Karpas-422 (cell line): Measurements from ENCODE around the gene TTC23L. TPM values are rescaled to one million over a fixed set of nuclear protein-coding genes. Genes with fewer than 3 reads are reported as not detected.

Experiments
- DNase-seq: peaks from one replicate; pipeline ENCODE4 v3.0.0-alpha.2; 2015
- H2AFZ ChIP-seq: fragments of 200-600 bp; sonication (generic); 2 replicates; pipeline ENCODE4 v1.6.1; 2014; ENCODE audit warnings: antibody characterized with exemption, low read length, mixed read lengths
- H3K27ac ChIP-seq: fragments of 200-600 bp; sonication (generic); 2 replicates; pipeline ENCODE4 v1.5.1; 2014; ENCODE audit warnings: mild to moderate bottlenecking, low read length, moderate library complexity
- H3K27me3 ChIP-seq: fragments of 200-600 bp; sonication (generic); 2 replicates; pipeline ENCODE4 v1.6.1; 2014; ENCODE audit warnings: low read length, mixed read lengths
- H3K36me3 ChIP-seq: fragments of 200-600 bp; sonication (generic); 2 replicates; pipeline ENCODE4 v1.6.1; 2014; ENCODE audit warnings: low read length, mixed read lengths; ENCODE audit not compliant: insufficient read depth
- H3K4me1 ChIP-seq: fragments of 200-600 bp; sonication (generic); 2 replicates; pipeline ENCODE4 v1.6.1; 2014; ENCODE audit warnings: mild to moderate bottlenecking, low read length, mixed read lengths
- H3K4me2 ChIP-seq: fragments of 200-600 bp; sonication (generic); 2 replicates; pipeline ENCODE4 v1.6.1; 2014; ENCODE audit warnings: low read length, low read depth, mild to moderate bottlenecking; ENCODE audit not compliant: poor library complexity, severe bottlenecking
- H3K4me3 ChIP-seq: fragments of 200-600 bp; sonication (generic); 2 replicates; pipeline ENCODE4 v1.5.1; 2014; ENCODE audit warnings: mild to moderate bottlenecking, antibody characterized with exemption, low read length, mixed read lengths
- H3K79me2 ChIP-seq: fragments of 200-600 bp; sonication (generic); 2 replicates; pipeline ENCODE4 v1.6.1; 2014; ENCODE audit warnings: mild to moderate bottlenecking, low read length, mixed read lengths
- H3K9ac ChIP-seq: fragments of 200-600 bp; sonication (generic); 2 replicates; pipeline ENCODE4 v1.6.0; 2014; ENCODE audit warnings: low read length
- H3K9me2 ChIP-seq: fragments of 200-600 bp; sonication (generic), shearing (Covaris generic); replicated peaks from 2 replicates; pipeline ENCODE4 v1.6.0; 2014; ENCODE audit warnings: mild to moderate bottlenecking, low read length, moderate library complexity; ENCODE audit not compliant: insufficient read depth
- H3K9me3 ChIP-seq: fragments of 300-700, 200-600 bp; sonication (generic); 2 replicates; pipeline ENCODE4 v1.6.1; 2014; ENCODE audit warnings: low read length, mixed read lengths
- H4K20me1 ChIP-seq: fragments of 200-600 bp; sonication (generic); 2 replicates; pipeline ENCODE4 v1.6.1; 2014; ENCODE audit warnings: mild to moderate bottlenecking, antibody characterized with exemption, low read length, low read depth; ENCODE audit not compliant: insufficient read depth
- total RNA-seq: library from RNA; depleted of rRNA; stranded (reverse); fragments of >200 nt; shearing (Covaris generic); gene quantifications from 2 replicates; pipeline ENCODE4 v1.2.3, GENCODE V29; 2014; ENCODE audit warnings: low replicate concordance

The TTC23L gene
- total RNA-seq, 1 experiment from 2014 or later: not detected

- Histone ChIP-seq H2AFZ (no peak overlapping the region), H3K27me3 (no peaks in the 10 kb centered on the region), H4K20me1 (no peaks in the 10 kb centered on the region), H3K27ac (no peak overlapping the region), H3K4me2 (no peak overlapping the region), H3K36me3 (peaks cover 14% of the 10 kb centered on the region; the same call in 1 of the 2 replicates), H3K9me3 (no peaks in the 10 kb centered on the region), H3K4me3 (no peak overlapping the region), H3K79me2 (no peaks in the 10 kb centered on the region), H3K9ac (no peak overlapping the region), H3K4me1 (no peaks in the 10 kb centered on the region), H3K9me2 (no peaks in the 10 kb centered on the region)
- DNase-seq: no peak
Observed at GRCh38 chr5:34903260-34903659, 64.3 kb downstream of the TTC23L start.

GRCh38 chr5:34905564-34905963 is 66.6 kb downstream of the TTC23L start:
- H3K9me3 ChIP-seq: no peaks in the 10 kb centered on the region
- H3K4me1 ChIP-seq: no peaks in the 10 kb centered on the region
- no peak overlapping the region for H3K9ac ChIP-seq
- no peak overlapping the region for H3K27ac ChIP-seq
- no peak for DNase-seq
- H3K4me2 ChIP-seq: no peak overlapping the region
- H3K79me2 ChIP-seq: no peaks in the 10 kb centered on the region
- H3K4me3 ChIP-seq: no peak overlapping the region
- H2AFZ ChIP-seq: no peak overlapping the region
- peaks cover 25% of the 10 kb centered on the region for H3K36me3 ChIP-seq
- H3K9me2 ChIP-seq: no peaks in the 10 kb centered on the region
- H4K20me1 ChIP-seq: no peaks in the 10 kb centered on the region
- no peaks in the 10 kb centered on the region for H3K27me3 ChIP-seq

GRCh38 chr5:34913072-34913471 is 74.1 kb downstream of the TTC23L start:
- H3K4me1 ChIP-seq: peaks cover 28% of the 10 kb centered on the region
- H3K9me2 ChIP-seq: no peaks in the 10 kb centered on the region
- H3K27me3 ChIP-seq: no peaks in the 10 kb centered on the region
- H2AFZ ChIP-seq: no peak overlapping the region
- no peaks in the 10 kb centered on the region for H3K9me3 ChIP-seq
- peaks cover 7% of the 10 kb centered on the region; the same call in 1 of the 2 replicates for H4K20me1 ChIP-seq
- H3K36me3 ChIP-seq: peaks cover 38% of the 10 kb centered on the region
- H3K79me2 ChIP-seq: peaks cover 68% of the 10 kb centered on the region
- DNase-seq: no peak
- H3K4me3 ChIP-seq: peak overlapping the region; percentile 92; the same call in 1 of the 2 replicates
- no peak overlapping the region for H3K9ac ChIP-seq
- H3K27ac ChIP-seq: no peak overlapping the region
- peak overlapping the region; percentile 83 for H3K4me2 ChIP-seq

- peaks cover 38% of the 10 kb centered on the region for H3K4me1 ChIP-seq
- H4K20me1 ChIP-seq: peaks cover 8% of the 10 kb centered on the region; the same call in 1 of the 2 replicates
- H3K4me3 ChIP-seq: peak overlapping the region; percentile 92
- H3K27ac ChIP-seq: peak overlapping the region; percentile 81
- peak; percentile 80 for DNase-seq
- H3K79me2 ChIP-seq: peaks cover 85% of the 10 kb centered on the region
- H3K36me3 ChIP-seq: peaks cover 47% of the 10 kb centered on the region
- no peaks in the 10 kb centered on the region for H3K9me2 ChIP-seq
- peak overlapping the region; percentile 83 for H3K4me2 ChIP-seq
- H3K9me3 ChIP-seq: no peaks in the 10 kb centered on the region
- H2AFZ ChIP-seq: peak overlapping the region; percentile 74; the same call in 1 of the 2 replicates
- H3K9ac ChIP-seq: peak overlapping the region; percentile 90
- no peaks in the 10 kb centered on the region for H3K27me3 ChIP-seq
Observed at GRCh38 chr5:34914671-34915138, 75.7 kb downstream of the TTC23L start.

GRCh38 chr5:34915139-34915855 is 76.3 kb downstream of the TTC23L start, which contains the start of the genes BRIX1 and RAD1:
TSS of gene BRIX1 (plus strand) at chr5:34915711. CDS start at chr5:34915739, 28 bp downstream.
TSS of gene RAD1 (minus strand) at chr5:34915504. CDS start at chr5:34914892, 612 bp downstream.
- Histone ChIP-seq H3K4me2 (peak within 1 kb of the TSS; percentile 83), H3K9ac (peak within 1 kb of the TSS; percentile 90), H3K79me2 (peaks cover 91% of the 10 kb centered on the region), H3K27ac (peak within 1 kb of the TSS; percentile 81), H3K9me3 (no peaks in the 10 kb centered on the region), H3K4me1 (peaks cover 44% of the 10 kb centered on the region), H4K20me1 (peaks cover 8% of the 10 kb centered on the region; the same call in 1 of the 2 replicates), H3K27me3 (no peaks in the 10 kb centered on the region), H3K4me3 (peak within 1 kb of the TSS; percentile 92), H2AFZ (peak within 1 kb of the TSS; percentile 74; the same call in 1 of the 2 replicates), H3K36me3 (peaks cover 48% of the 10 kb centered on the region), H3K9me2 (no peaks in the 10 kb centered on the region)
- DNase-seq: peak; percentile 98

GRCh38 chr5:34915856-34916192 is 76.9 kb downstream of the TTC23L start:
- H3K27me3 ChIP-seq: no peaks in the 10 kb centered on the region
- H4K20me1 ChIP-seq: peaks cover 8% of the 10 kb centered on the region; the same call in 1 of the 2 replicates
- H3K9ac ChIP-seq: peak overlapping the region; percentile 90
- no peak overlapping the region for H2AFZ ChIP-seq
- H3K9me2 ChIP-seq: no peaks in the 10 kb centered on the region
- H3K4me2 ChIP-seq: peak overlapping the region; percentile 83
- H3K9me3 ChIP-seq: no peaks in the 10 kb centered on the region
- H3K79me2 ChIP-seq: peaks cover 94% of the 10 kb centered on the region
- H3K36me3 ChIP-seq: peaks cover 50% of the 10 kb centered on the region
- H3K4me1 ChIP-seq: peaks cover 47% of the 10 kb centered on the region
- H3K27ac ChIP-seq: peak overlapping the region; percentile 81
- peak overlapping the region; percentile 92 for H3K4me3 ChIP-seq
- DNase-seq: peak; percentile 53

GRCh38 chr5:34916518-34916917 is 77.6 kb downstream of the TTC23L start:
- Histone ChIP-seq H3K4me1 (peaks cover 54% of the 10 kb centered on the region), H3K27ac (peak overlapping the region; percentile 81), H2AFZ (no peak overlapping the region), H4K20me1 (peaks cover 8% of the 10 kb centered on the region; the same call in 1 of the 2 replicates), H3K9ac (peak overlapping the region; percentile 90), H3K9me2 (no peaks in the 10 kb centered on the region), H3K4me2 (peak overlapping the region; percentile 83), H3K79me2 (peaks cover 94% of the 10 kb centered on the region), H3K36me3 (peaks cover 50% of the 10 kb centered on the region), H3K4me3 (peak overlapping the region; percentile 92), H3K9me3 (no peaks in the 10 kb centered on the region), H3K27me3 (no peaks in the 10 kb centered on the region)
- DNase-seq: peak; percentile 60

GRCh38 chr5:34918025-34918424 is 79.1 kb downstream of the TTC23L start:
- H3K4me2 ChIP-seq: peak overlapping the region; percentile 83
- no peaks in the 10 kb centered on the region for H3K27me3 ChIP-seq
- H3K9me3 ChIP-seq: no peaks in the 10 kb centered on the region
- H4K20me1 ChIP-seq: peaks cover 11% of the 10 kb centered on the region; the same call in 1 of the 2 replicates
- H3K79me2 ChIP-seq: peaks cover 96% of the 10 kb centered on the region
- H3K36me3 ChIP-seq: peaks cover 51% of the 10 kb centered on the region
- H3K27ac ChIP-seq: no peak overlapping the region
- DNase-seq: no peak
- peak overlapping the region; percentile 92; the same call in 1 of the 2 replicates for H3K4me3 ChIP-seq
- no peak overlapping the region for H3K9ac ChIP-seq
- peaks cover 67% of the 10 kb centered on the region for H3K4me1 ChIP-seq
- H3K9me2 ChIP-seq: no peaks in the 10 kb centered on the region
- no peak overlapping the region for H2AFZ ChIP-seq
